ENCODE results near the gene PRX.

DNA sequence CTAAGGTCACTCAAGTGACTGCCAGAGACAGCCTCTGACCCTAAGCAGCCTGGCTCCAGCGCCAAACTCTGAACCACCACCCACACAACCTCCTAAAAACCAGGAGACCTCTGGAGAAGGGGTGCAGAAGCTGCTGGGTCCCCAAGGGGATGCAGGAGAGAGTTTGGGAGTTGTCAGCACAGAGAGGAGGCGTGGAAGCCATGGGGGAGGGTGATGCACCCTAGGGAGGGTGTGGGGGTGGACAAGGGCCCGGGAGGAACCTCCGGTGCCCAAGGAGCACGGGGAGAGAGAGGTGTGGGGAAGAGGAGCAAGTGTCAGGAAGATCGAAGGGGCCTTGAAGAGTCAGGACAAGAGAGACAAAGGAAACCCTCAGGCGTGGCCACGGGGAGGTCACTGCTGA lies 21.1 kb downstream of the PRX start:
- no peak for TF ChIP-seq CTCF (IDR thresholded peaks at IDR 0.05; ENCODE audit: low read length)
- no peak for TF ChIP-seq EZH2 (IDR thresholded peaks at IDR 0.05; ENCODE audit: borderline replicate concordance, low read length)

Measured in OCI-LY1 (cell line).